ENCODE data around the gene DNM3. TPM values are rescaled to one million over a fixed set of nuclear protein-coding genes. Genes with fewer than 3 reads are reported as not detected.

DNM3 gene
- total and polyA plus RNA-seq, 9 of the 15 experiments (the other 6 are each of a cell fraction or from before 2014, with no cell fraction given) = 0.08 to 0.36 (median 0.22) TPM; not detected in 1

DNA sequence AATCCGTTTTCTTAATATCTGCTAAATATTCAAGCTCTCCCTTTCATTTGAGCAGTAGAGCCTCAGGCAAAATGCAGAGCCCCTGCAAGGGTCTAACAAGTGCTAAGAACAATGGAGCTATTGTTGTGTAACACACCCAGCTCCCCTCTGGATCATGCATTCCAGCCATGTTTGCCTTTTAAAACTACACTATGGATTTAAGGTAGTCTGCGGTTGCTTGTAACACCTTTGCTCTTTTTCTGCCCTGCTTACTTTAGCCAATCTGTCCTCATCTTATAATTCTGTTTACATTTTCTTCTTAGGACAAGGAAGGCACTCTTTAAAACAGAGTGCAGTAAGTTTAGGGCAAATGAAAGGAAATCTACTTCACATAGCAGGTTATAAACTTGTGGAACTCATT lies 519.2 kb downstream of the DNM3 start (continued):
- TF ChIP-seq ZBTB17 (CRISPR knock-in tag; IDR thresholded peaks at IDR 0.05) (no peak), ZNF589 (CRISPR knock-in tag; IDR thresholded peaks at IDR 0.05; ENCODE audit: low read depth) (no peak), ZNF143 (CRISPR knock-in tag; IDR thresholded peaks at IDR 0.05) (no peak), PTBP1 (IDR thresholded peaks at IDR 0.05; ENCODE audit: low read depth, low read length) (no peak), PCBP1 (IDR thresholded peaks at IDR 0.05; ENCODE audit: low read depth, low read length, poor library complexity, severe bottlenecking) (no peak)
- TF ChIP-seq, protein P1, sequence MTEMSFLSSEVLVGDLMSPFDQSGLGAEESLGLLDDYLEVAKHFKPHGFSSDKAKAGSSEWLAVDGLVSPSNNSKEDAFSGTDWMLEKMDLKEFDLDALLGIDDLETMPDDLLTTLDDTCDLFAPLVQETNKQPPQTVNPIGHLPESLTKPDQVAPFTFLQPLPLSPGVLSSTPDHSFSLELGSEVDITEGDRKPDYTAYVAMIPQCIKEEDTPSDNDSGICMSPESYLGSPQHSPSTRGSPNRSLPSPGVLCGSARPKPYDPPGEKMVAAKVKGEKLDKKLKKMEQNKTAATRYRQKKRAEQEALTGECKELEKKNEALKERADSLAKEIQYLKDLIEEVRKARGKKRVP (CRISPR knock-in tag; IDR thresholded peaks at IDR 0.05) = no peak

DNA sequence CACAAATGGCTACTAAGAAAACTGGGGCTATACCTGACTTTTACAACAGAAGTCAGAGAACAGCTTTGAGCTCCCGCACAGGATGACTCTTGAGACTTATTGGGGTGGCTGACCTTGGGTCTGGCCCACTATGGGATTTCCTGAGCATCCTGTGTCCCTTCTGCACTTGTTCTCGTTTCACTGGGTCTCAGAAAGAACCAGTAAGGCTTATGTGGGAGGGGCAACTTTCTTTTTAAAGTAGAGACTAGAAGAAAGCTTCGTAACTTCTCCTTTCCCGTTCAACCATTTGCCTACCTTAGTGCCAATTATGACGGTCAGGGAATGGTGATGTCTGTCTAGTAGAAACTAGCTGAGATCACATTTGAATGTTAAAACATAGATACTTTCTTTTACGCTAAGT lies 519.7 kb downstream of the DNM3 start:
- 0% methylated on average over 6 of the region's 6 CpGs for WGBS (ENCODE audit: insufficient coverage, low coverage, missing lambda C conversion rate)
- Histone ChIP-seq H3K27ac (ENCODE audit: extremely low read depth, low read depth, low read length) (no peak overlapping the region), H3K9ac (ENCODE audit: insufficient read depth in 1 of 2, low read depth in 2 of 2, low read length in 2 of 2) (no peak overlapping the region), H3K36me3 (ENCODE audit: control insufficient read depth, insufficient read depth, low read length) (no peaks in the 10 kb centered on the region), H3K4me1 (replicated peaks in 1 of 2; ENCODE audit: control insufficient read depth in 2 of 2, insufficient read depth in 2 of 2, low read length in 2 of 2) (no peaks in the 10 kb centered on the region), H3K79me2 (ENCODE audit: control insufficient read depth, insufficient read depth, low read length) (no peaks in the 10 kb centered on the region), H3K27me3 (ENCODE audit: control insufficient read depth in 2 of 2, insufficient read depth in 2 of 2, low read length in 2 of 2) (no peaks in the 10 kb centered on the region), H3K9me1 (ENCODE audit: control insufficient read depth, insufficient read depth, low read length) (no peaks in the 10 kb centered on the region), H3K9me3 (replicated peaks; ENCODE audit: control insufficient read depth, insufficient read depth, low read depth, low read length) (no peaks in the 10 kb centered on the region), H4K20me1 (replicated peaks; ENCODE audit: control insufficient read depth, insufficient read depth, low read length) (no peaks in the 10 kb centered on the region), H3K4me3 (no peak overlapping the region), H3K4me2 (ENCODE audit: insufficient read depth, low read length) (no peak overlapping the region), H2AFZ (ENCODE audit: low read depth, low read length) (no peak overlapping the region)
- ChIA-PET CTCF (ENCODE audit: low intra/inter-chr PET ratio) (no interaction called here), POLR2A (interaction anchor here (0.7 kb wide), 1 partner anchor 17 kb away, joined by 3 read pairs; no protein-coding TSS in a partner anchor)
- in situ Hi-C loops (cut with MboI) (no loop called here), intact Hi-C loops (cut with micrococcal nuclease) (no loop called here)
- no peak for TF ChIP-seq BRD9 (IDR thresholded peaks at IDR 0.05; ENCODE audit: low read depth, partially characterized antibody)
- no peak for TF ChIP-seq ZNF445 (CRISPR knock-in tag; IDR thresholded peaks at IDR 0.05; ENCODE audit: low read depth)
- TF ChIP-seq RAD21 (CRISPR knock-in tag; conservative IDR thresholded peaks at IDR 0.05 in 1 of 2, IDR thresholded peaks at IDR 0.05 in 1 of 2) = no peak
- TF ChIP-seq YBX1 (IDR thresholded peaks at IDR 0.05) = no peak
- TF ChIP-seq MYBL2 (IDR thresholded peaks at IDR 0.05; ENCODE audit: low read depth) = no peak
- TF ChIP-seq MYBL2 (CRISPR knock-in tag; IDR thresholded peaks at IDR 0.05; ENCODE audit: borderline replicate concordance) = no peak
- TF ChIP-seq, protein P2, sequence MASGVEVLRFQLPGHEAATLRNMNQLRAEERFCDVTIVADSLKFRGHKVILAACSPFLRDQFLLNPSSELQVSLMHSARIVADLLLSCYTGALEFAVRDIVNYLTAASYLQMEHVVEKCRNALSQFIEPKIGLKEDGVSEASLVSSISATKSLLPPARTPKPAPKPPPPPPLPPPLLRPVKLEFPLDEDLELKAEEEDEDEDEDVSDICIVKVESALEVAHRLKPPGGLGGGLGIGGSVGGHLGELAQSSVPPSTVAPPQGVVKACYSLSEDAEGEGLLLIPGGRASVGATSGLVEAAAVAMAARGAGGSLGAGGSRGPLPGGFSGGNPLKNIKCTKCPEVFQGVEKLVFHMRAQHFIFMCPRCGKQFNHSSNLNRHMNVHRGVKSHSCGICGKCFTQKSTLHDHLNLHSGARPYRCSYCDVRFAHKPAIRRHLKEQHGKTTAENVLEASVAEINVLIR (CRISPR knock-in tag; IDR thresholded peaks at IDR 0.05) = no peak
- BruUV-seq (replicated peaks) = no TSS peak
- no peak for ATAC-seq
- no peak for FAIRE-seq
- no peak for DNase-seq (ENCODE audit: extremely low read depth in 1 of 4, low spot score in 3 of 4)
